Neuronal stem cell (in vitro differentiated cells): ENCODE results near the gene NT5DC1.

ENCODE experiments used
- DNase-seq: peaks from one replicate; pipeline ENCODE4 v3.0.0-alpha.2; 2013; ENCODE audit warnings: low spot score
- H2AFZ ChIP-seq: one replicate; pipeline ENCODE4 v1.6.1; 2013; ENCODE audit warnings: mild to moderate bottlenecking, low read length, inconsistent platforms
- H2AK5ac ChIP-seq: 2 replicates; pipeline ENCODE4 v1.6.1; 2013; ENCODE audit warnings: low read depth, mild to moderate bottlenecking, inconsistent platforms, low read length, moderate library complexity, mixed read lengths
- H2BK120ac ChIP-seq: 2 replicates; pipeline ENCODE4 v1.6.1; 2013; ENCODE audit warnings: low read depth, mild to moderate bottlenecking, inconsistent platforms, low read length, moderate library complexity, mixed read lengths
- H2BK12ac ChIP-seq: one replicate; pipeline ENCODE4 v1.6.1; 2013; ENCODE audit warnings: low read length, inconsistent platforms
- H2BK15ac ChIP-seq: 2 replicates; pipeline ENCODE4 v1.6.1; 2013; ENCODE audit warnings: mild to moderate bottlenecking, low read length, inconsistent platforms, mixed read lengths
- H2BK5ac ChIP-seq: one replicate; pipeline ENCODE4 v1.6.1; 2013; ENCODE audit warnings: inconsistent platforms, mild to moderate bottlenecking, low read length, moderate library complexity
- H3K14ac ChIP-seq: one replicate; pipeline ENCODE4 v1.6.1; 2013; ENCODE audit warnings: low read length, inconsistent platforms
- H3K18ac ChIP-seq: 2 replicates; pipeline ENCODE4 v1.6.1; 2013; ENCODE audit warnings: low read length, inconsistent platforms
- H3K23ac ChIP-seq: 2 replicates; pipeline ENCODE4 v1.6.1; 2013; ENCODE audit warnings: low read depth, mild to moderate bottlenecking, mixed read lengths, low read length, inconsistent platforms; ENCODE audit not compliant: poor library complexity
- H3K27ac ChIP-seq: replicated peaks from 3 replicates; pipeline ENCODE4 v1.5.1; 2013; ENCODE audit warnings: low read length, inconsistent platforms
- H3K27me3 ChIP-seq, 3 experiments: 2 replicates each; pipeline ENCODE4 v1.6.1; 2013; ENCODE audit warnings: low read length in 3 of 3, mild to moderate bottlenecking in 2 of 3, inconsistent platforms in 1 of 3, low read depth in 1 of 3, mixed read lengths in 1 of 3, moderate library complexity in 1 of 3; ENCODE audit not compliant: control insufficient read depth in 3 of 3, insufficient read depth in 3 of 3
- H3K36me3 ChIP-seq, 2 donors: replicated peaks in 1 of 2; 2 replicates each; pipeline ENCODE4 v1.6.1; 2013; ENCODE audit warnings: low read length in 2 of 2; ENCODE audit not compliant: control insufficient read depth in 2 of 2, insufficient read depth in 2 of 2
- H3K4ac ChIP-seq: 2 replicates; pipeline ENCODE4 v1.6.1; 2013; ENCODE audit warnings: inconsistent platforms, mild to moderate bottlenecking, low read length, moderate library complexity
- H3K4me1 ChIP-seq, 2 donors: 1 replicate in 1 of 2; 2 replicates in 1 of 2; pipeline ENCODE4 v1.6.1; 2013; ENCODE audit warnings: low read length in 2 of 2, low read depth in 1 of 2; ENCODE audit not compliant: control insufficient read depth in 2 of 2, insufficient read depth in 1 of 2
- H3K4me2 ChIP-seq: one replicate; pipeline ENCODE4 v1.6.1; 2013; ENCODE audit warnings: mild to moderate bottlenecking, low read length, inconsistent platforms; ENCODE audit not compliant: insufficient read depth, poor library complexity, severe bottlenecking
- H3K4me3 ChIP-seq, 2 donors: 2 replicates each; pipeline ENCODE4 v1.5.1; 2013; ENCODE audit warnings: low read length in 2 of 2, mild to moderate bottlenecking in 2 of 2, inconsistent platforms in 1 of 2, moderate library complexity in 1 of 2
- H3K79me1 ChIP-seq: one replicate; pipeline ENCODE4 v1.6.1; 2013; ENCODE audit warnings: low read depth, mild to moderate bottlenecking, inconsistent platforms, low read length, moderate library complexity
- H3K9ac ChIP-seq: one replicate; pipeline ENCODE4 v1.6.1; 2013; ENCODE audit warnings: mild to moderate bottlenecking, low read depth, low read length, inconsistent platforms; ENCODE audit not compliant: poor library complexity
- H3K9me3 ChIP-seq, 2 donors: replicated peaks in 1 of 2; 2 replicates each; pipeline versions ENCODE3 to v1.6.1; 2013; ENCODE audit warnings: low read length in 2 of 2, mild to moderate bottlenecking in 2 of 2, inconsistent platforms in 1 of 2, low read depth in 1 of 2, mixed read lengths in 1 of 2, moderate library complexity in 1 of 2; ENCODE audit not compliant: control insufficient read depth in 2 of 2, insufficient read depth in 1 of 2
- H4K8ac ChIP-seq: one replicate; pipeline ENCODE4 v1.6.1; 2013; ENCODE audit warnings: low read depth, mild to moderate bottlenecking, inconsistent platforms, low read length, moderate library complexity
- H4K91ac ChIP-seq: one replicate; pipeline ENCODE4 v1.6.1; 2013; ENCODE audit warnings: low read length, low read depth, mild to moderate bottlenecking, inconsistent platforms; ENCODE audit not compliant: poor library complexity
- WGBS, 2 donors: extraction: QIAGEN DNeasy Blood & Tissue Kit; methylation state at CpG; one replicate each; pipeline ENCODE4 v1.1.7; 2013; ENCODE audit warnings: missing lambda C conversion rate in 2 of 2, mixed read lengths in 1 of 2; ENCODE audit not compliant: insufficient read length in 2 of 2, insufficient replicate concordance in 1 of 2; ENCODE audit errors: extremely low coverage in 2 of 2; 5-methylcytosine and 5-hydroxymethylcytosine counted together

NT5DC1 gene

DNA sequence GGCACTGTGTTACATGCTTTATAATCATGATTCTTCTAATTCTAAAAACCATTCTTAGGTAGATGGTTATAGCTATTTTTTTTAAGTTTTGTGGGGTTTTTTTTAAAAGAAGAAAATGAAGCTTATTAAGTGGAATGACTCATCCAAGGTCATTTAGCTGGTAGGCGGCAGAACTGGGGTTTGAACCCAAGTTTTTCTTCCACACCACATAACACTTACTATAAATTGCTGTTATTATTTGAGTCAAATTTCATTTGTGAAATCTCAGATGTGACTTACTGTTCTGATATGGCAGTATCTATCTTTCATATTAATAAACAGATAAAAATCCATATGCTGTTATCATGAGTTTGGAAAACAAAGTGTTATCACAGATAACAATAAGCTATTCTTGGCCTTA, 35.7 kb downstream of the NT5DC1 start:
- Histone ChIP-seq H2BK5ac (no peak overlapping the region), H3K27me3 (no peaks in the 10 kb centered on the region), H3K79me1 (no peaks in the 10 kb centered on the region), H3K36me3 (no peaks in the 10 kb centered on the region), H2BK120ac (no peak overlapping the region), H3K4me1 (no peaks in the 10 kb centered on the region), H2AK5ac (no peak overlapping the region), H2AFZ (no peak overlapping the region), H4K8ac (no peak overlapping the region), H3K4me3 (no peak overlapping the region), H2BK15ac (no peak overlapping the region), H3K18ac (no peak overlapping the region), H3K4ac (no peak overlapping the region), H2BK12ac (no peak overlapping the region), H3K9me3 (no peaks in the 10 kb centered on the region), H3K14ac (no peak overlapping the region), H3K27ac (no peak overlapping the region), H3K4me2 (no peak overlapping the region), H3K9ac (no peak overlapping the region), H3K23ac (no peak overlapping the region), H4K91ac (no peak overlapping the region)
- no peak for DNase-seq
- no CpG with 5 or more reads among the region's 1 CpG for WGBS, 2 donors

DNA sequence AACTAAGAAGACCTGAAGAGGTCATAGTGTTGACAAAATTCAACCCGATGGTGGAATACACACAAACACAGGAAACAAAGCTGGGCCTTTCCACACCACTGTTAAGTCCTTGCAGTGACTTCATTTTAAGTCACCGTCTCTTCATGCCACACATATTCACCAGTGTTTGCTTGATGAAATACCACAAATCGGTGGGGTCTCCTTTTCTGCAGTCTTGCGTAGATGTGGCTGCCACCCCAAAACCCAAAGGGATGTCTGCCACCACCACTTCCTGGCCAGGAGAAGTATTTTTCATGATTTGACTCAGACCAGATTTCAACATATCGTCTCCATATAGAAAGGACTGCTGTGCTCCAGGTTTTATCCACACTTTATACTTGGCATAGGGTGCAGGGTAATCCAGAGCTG, 36.3 kb downstream of the NT5DC1 start:
- no peak overlapping the region for H3K27ac ChIP-seq
- no peak for DNase-seq
- H3K4me2 ChIP-seq: no peak overlapping the region
- no peaks in the 10 kb centered on the region for H3K79me1 ChIP-seq
- H2BK15ac ChIP-seq: no peak overlapping the region
- no CpG with 5 or more reads among the region's 5 CpGs for WGBS, 2 donors
- H3K4ac ChIP-seq: no peak overlapping the region
- H3K4me1 ChIP-seq: no peaks in the 10 kb centered on the region
- H4K8ac ChIP-seq: no peak overlapping the region
- H3K18ac ChIP-seq: no peak overlapping the region
- no peak overlapping the region for H4K91ac ChIP-seq
- H3K23ac ChIP-seq: no peak overlapping the region
- no peak overlapping the region for H2BK12ac ChIP-seq
- H2AK5ac ChIP-seq: no peak overlapping the region
- no peak overlapping the region for H2AFZ ChIP-seq
- no peak overlapping the region for H3K9ac ChIP-seq
- no peaks in the 10 kb centered on the region for H3K36me3 ChIP-seq
- H3K4me3 ChIP-seq: no peak overlapping the region
- H3K27me3 ChIP-seq: no peaks in the 10 kb centered on the region
- H2BK120ac ChIP-seq: no peak overlapping the region
- H2BK5ac ChIP-seq: no peak overlapping the region
- H3K9me3 ChIP-seq: no peaks in the 10 kb centered on the region
- H3K14ac ChIP-seq: no peak overlapping the region

DNA sequence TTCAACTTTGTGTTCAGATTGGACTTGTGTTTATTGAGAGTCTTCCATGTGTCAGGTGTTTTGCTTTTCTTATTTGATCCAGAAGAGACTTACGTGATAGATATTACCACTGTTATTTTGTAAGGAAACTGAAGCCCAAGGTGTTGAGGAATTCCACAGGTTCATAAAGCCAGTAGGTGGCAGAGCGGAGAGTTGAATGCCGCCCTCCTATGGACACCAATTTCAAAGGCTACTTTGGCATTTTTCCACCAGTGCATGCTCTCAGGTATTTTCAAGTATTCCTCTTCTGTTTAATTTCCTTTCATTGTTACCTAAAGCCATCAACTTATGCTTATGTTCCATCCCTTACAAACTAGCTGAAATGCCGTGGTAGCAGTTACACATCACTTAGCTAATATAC, 39.3 kb downstream of the NT5DC1 start:
- Histone ChIP-seq H4K91ac (no peak overlapping the region), H3K4me1 (no peaks in the 10 kb centered on the region), H4K8ac (no peak overlapping the region), H2AK5ac (no peak overlapping the region), H3K14ac (no peak overlapping the region), H2BK120ac (no peak overlapping the region), H3K9me3 (no peaks in the 10 kb centered on the region), H3K4me2 (no peak overlapping the region), H3K23ac (no peak overlapping the region), H3K27ac (no peak overlapping the region), H3K36me3 (no peaks in the 10 kb centered on the region), H2BK5ac (no peak overlapping the region), H3K9ac (no peak overlapping the region), H3K18ac (no peak overlapping the region), H2BK15ac (no peak overlapping the region), H2AFZ (no peak overlapping the region), H3K79me1 (no peaks in the 10 kb centered on the region), H2BK12ac (no peak overlapping the region), H3K27me3 (no peaks in the 10 kb centered on the region), H3K4ac (no peak overlapping the region), H3K4me3 (no peak overlapping the region)
- WGBS, 2 donors: no CpG with 5 or more reads among the region's 4 CpGs
- DNase-seq: no peak

DNA sequence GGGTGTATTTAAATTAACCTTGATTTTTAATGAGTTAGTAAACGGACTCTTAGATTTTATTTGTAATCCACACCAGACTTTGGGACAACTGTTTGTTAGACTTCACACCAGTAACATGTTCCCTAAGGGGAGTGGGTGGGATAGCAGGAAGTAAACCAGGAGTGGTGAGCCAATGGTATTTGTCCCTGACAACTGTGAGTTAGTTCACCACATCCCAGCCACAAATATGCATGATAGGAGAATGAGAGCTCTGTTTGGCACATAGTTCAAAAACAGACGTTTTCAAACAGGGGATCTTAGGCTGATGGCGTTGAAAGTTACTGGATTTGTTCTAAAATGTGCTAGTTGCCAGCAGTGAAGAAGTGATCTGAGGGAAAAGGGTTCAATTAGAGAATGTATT, 44.0 kb downstream of the NT5DC1 start:
- Histone ChIP-seq H2AFZ (no peak overlapping the region), H3K23ac (no peak overlapping the region), H2BK120ac (no peak overlapping the region), H3K4me3 (no peak overlapping the region), H2BK5ac (no peak overlapping the region), H3K4ac (no peak overlapping the region), H3K14ac (no peak overlapping the region), H3K27me3 (no peaks in the 10 kb centered on the region), H3K36me3 (no peaks in the 10 kb centered on the region), H3K9ac (no peak overlapping the region), H2BK12ac (no peak overlapping the region), H4K91ac (no peak overlapping the region), H3K9me3 (no peaks in the 10 kb centered on the region), H3K18ac (no peak overlapping the region), H3K4me2 (no peak overlapping the region), H3K27ac (no peak overlapping the region), H2AK5ac (no peak overlapping the region), H3K79me1 (no peaks in the 10 kb centered on the region), H3K4me1 (no peaks in the 10 kb centered on the region), H4K8ac (no peak overlapping the region), H2BK15ac (no peak overlapping the region)
- no peak for DNase-seq
- WGBS, 2 donors: no CpG with 5 or more reads among the region's 3 CpGs
